ENCODE measurements around the gene CENPB. TPM values are rescaled to one million over a fixed set of nuclear protein-coding genes. Genes with fewer than 3 reads are reported as not detected.

CENPB gene
- total and polyA plus RNA-seq, 2 of the 4 experiments (the other 2 are of a cell fraction) = 45.7 to 59.1 TPM

GRCh38 chr20:3745686-3746173, 40.8 kb downstream of the CENPB start:
- H3K18ac ChIP-seq (ENCODE audit: low read depth, low read length) = no peak overlapping the region
- ATAC-seq (ENCODE audit: low read depth) (no peak), DNase-seq (no peak)
- no peak overlapping the region for H2AK9ac ChIP-seq (replicated peaks; ENCODE audit: low read depth, low read length, poor library complexity)
- no peak overlapping the region for H2AFZ ChIP-seq (replicated peaks; ENCODE audit: low read length, poor library complexity)
- H4K91ac ChIP-seq (ENCODE audit: insufficient read depth, low read depth, low read length) = no peak overlapping the region
- no peaks in the 10 kb centered on the region for H3K9me1 ChIP-seq (ENCODE audit: insufficient read depth, low read length)
- no peak overlapping the region for H3K14ac ChIP-seq (replicated peaks; ENCODE audit: low read depth, low read length)
- no peak overlapping the region for H2BK20ac ChIP-seq (ENCODE audit: low read depth, low read length)
- no peak overlapping the region for H3K27ac ChIP-seq (ENCODE audit: insufficient read depth, low read length)
- H3K56ac ChIP-seq (ENCODE audit: extremely low read depth, insufficient read depth, low read length) = no peak overlapping the region
- CTCF ChIA-PET = no interaction called here
- dilution Hi-C loops (cut with HindIII; ENCODE audit: low sequenced_read_pairs, unreplicated experiment) (no loop called here), intact Hi-C loops (cut with micrococcal nuclease) (no loop called here), in situ Hi-C loops (cut with MboI; ENCODE audit: low sequenced_read_pairs) (no loop called here)
- no peak overlapping the region for H3K23ac ChIP-seq (ENCODE audit: low read depth, low read length)
- H3K4me3 ChIP-seq (ENCODE audit: insufficient read depth, low read depth, low read length) = no peak overlapping the region
- POLR2A ChIA-PET (ENCODE audit: unreplicated experiment) = no interaction called here
- H4K5ac ChIP-seq (ENCODE audit: low read depth, low read length) = no peak overlapping the region
- H3K4ac ChIP-seq (ENCODE audit: low read depth, low read length) = no peak overlapping the region
- H2BK120ac ChIP-seq (ENCODE audit: low read depth, low read length) = no peak overlapping the region
- H3K79me1 ChIP-seq (ENCODE audit: low read depth in 1 of 2, low read length in 2 of 2) = no peaks in the 10 kb centered on the region
- TF ChIP-seq NFE2L2 (IDR thresholded peaks at IDR 0.05; ENCODE audit: low read depth, low read length) (no peak), MAFK (IDR thresholded peaks at IDR 0.05; ENCODE audit: low read depth, low read length) (no peak), FOS (IDR thresholded peaks at IDR 0.05; ENCODE audit: low read depth, low read length) (no peak), RFX5 (IDR thresholded peaks at IDR 0.05; ENCODE audit: low read depth, low read length) (no peak), MAZ (IDR thresholded peaks at IDR 0.05; ENCODE audit: borderline replicate concordance, low read depth, low read length) (no peak), CEBPB (IDR thresholded peaks at IDR 0.05; ENCODE audit: low read depth, low read length) (no peak), CHD1 (IDR thresholded peaks at IDR 0.05; ENCODE audit: low read depth, low read length) (no peak), RAD21 (IDR thresholded peaks at IDR 0.05; ENCODE audit: low read length) (no peak), CTCF (conservative IDR thresholded peaks at IDR 0.05; ENCODE audit: low read depth, low read length) (no peak), USF2 (IDR thresholded peaks at IDR 0.05; ENCODE audit: low read depth, low read length) (no peak), POLR2A (IDR thresholded peaks at IDR 0.05; ENCODE audit: low read depth, low read length) (no peak), RCOR1 (IDR thresholded peaks at IDR 0.05; ENCODE audit: insufficient replicate concordance, low read length) (no peak), BHLHE40 (IDR thresholded peaks at IDR 0.05; ENCODE audit: low read depth, low read length) (no peak), MXI1 (IDR thresholded peaks at IDR 0.05; ENCODE audit: borderline replicate concordance, low read depth, low read length) (no peak), ELK1 (IDR thresholded peaks at IDR 0.05; ENCODE audit: borderline replicate concordance, low read depth, low read length) (no peak), SMC3 (IDR thresholded peaks at IDR 0.05; ENCODE audit: low read depth, low read length) (no peak)
- no peaks in the 10 kb centered on the region for H3K9me3 ChIP-seq (ENCODE audit: control insufficient read depth, insufficient read depth, low read length)
- no peak overlapping the region for H3K4me2 ChIP-seq (ENCODE audit: low read depth, low read length)
- H3K27me3 ChIP-seq (ENCODE audit: control insufficient read depth, insufficient read depth, low read length) = peaks cover 12% of the 10 kb centered on the region
- no peak overlapping the region for H4K8ac ChIP-seq (ENCODE audit: low read depth in 2 of 2, low read length in 2 of 2)
- WGBS, 2 experiments (ENCODE audit: extremely low coverage in 2 of 2, insufficient read length in 1 of 2) = 95% methylated on average over 4 of the region's 11 CpGs; no CpG with 5 or more reads in 1 of the 2 experiments
- no peak overlapping the region for H2AK5ac ChIP-seq (ENCODE audit: low read depth, low read length)
- H3K4me1 ChIP-seq (ENCODE audit: control insufficient read depth, insufficient read depth, low read length) = no peaks in the 10 kb centered on the region
- H4K20me1 ChIP-seq (ENCODE audit: insufficient read depth, low read length) = no peaks in the 10 kb centered on the region
- H2BK5ac ChIP-seq (ENCODE audit: low read depth, low read length, poor library complexity, severe bottlenecking) = no peak overlapping the region
- H3K9ac ChIP-seq (ENCODE audit: low read depth, low read length) = no peak overlapping the region
- H2BK15ac ChIP-seq (ENCODE audit: low read depth, low read length) = no peak overlapping the region
- H3K36me3 ChIP-seq (ENCODE audit: control insufficient read depth, insufficient read depth, low read length) = no peaks in the 10 kb centered on the region
- no TSS peak for BruUV-seq (replicated peaks)

All from IMR-90 (cell line).